Measurements from ENCODE around the gene ZCCHC8.

GRCh38 chr12:122526683-122527477 is 26.1 kb upstream of the ZCCHC8 start, which contains the start of the genes KNTC1 and RSRC2:
- TF ChIP-seq CTCF (IDR thresholded peaks at IDR 0.05) (no peak), ZFX (IDR thresholded peaks at IDR 0.05; ENCODE audit: borderline replicate concordance) (no peak)
